T1000 (cell line): ENCODE results near the gene OR1M1.
"Not testable (repeated sequence)": the region's sequence is repeated elsewhere in the genome, so short reads cannot be mapped to it uniquely, and the experiment has no call there.

Experiments used
- DNase-seq: peaks from one replicate; lab custom pipeline; 2025; ENCODE audit warnings: mixed read lengths; lab: John Stamatoyannopoulos, UW

Gene OR1M1, protein sequence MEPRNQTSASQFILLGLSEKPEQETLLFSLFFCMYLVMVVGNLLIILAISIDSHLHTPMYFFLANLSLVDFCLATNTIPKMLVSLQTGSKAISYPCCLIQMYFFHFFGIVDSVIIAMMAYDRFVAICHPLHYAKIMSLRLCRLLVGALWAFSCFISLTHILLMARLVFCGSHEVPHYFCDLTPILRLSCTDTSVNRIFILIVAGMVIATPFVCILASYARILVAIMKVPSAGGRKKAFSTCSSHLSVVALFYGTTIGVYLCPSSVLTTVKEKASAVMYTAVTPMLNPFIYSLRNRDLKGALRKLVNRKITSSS

DNA sequence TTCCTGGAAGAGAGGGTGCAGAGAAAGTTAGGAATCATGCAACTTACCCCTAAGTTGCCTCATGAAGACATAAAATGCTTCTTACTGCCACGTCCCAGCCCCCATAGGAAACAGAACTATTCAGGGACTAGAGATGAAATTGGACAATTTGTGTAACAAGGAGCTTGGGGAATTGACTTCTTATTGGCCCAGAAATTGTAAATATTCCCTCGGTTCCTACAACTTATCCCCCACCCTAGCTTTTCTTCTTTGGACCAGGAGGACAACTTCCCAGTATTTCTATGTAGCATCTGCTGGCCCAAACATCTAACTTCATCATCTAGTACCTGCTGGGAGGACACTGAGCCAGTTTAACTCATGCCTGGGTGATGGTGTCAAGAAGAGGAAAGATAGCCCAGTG, at the start of gene OR1M1:
Gene OR1M1 (plus strand): TSS at position 301 of the 400 bp plus-strand sequence. CDS start 6,184 bp downstream, outside the sequence.
- DNase-seq, result no peak

DNA sequence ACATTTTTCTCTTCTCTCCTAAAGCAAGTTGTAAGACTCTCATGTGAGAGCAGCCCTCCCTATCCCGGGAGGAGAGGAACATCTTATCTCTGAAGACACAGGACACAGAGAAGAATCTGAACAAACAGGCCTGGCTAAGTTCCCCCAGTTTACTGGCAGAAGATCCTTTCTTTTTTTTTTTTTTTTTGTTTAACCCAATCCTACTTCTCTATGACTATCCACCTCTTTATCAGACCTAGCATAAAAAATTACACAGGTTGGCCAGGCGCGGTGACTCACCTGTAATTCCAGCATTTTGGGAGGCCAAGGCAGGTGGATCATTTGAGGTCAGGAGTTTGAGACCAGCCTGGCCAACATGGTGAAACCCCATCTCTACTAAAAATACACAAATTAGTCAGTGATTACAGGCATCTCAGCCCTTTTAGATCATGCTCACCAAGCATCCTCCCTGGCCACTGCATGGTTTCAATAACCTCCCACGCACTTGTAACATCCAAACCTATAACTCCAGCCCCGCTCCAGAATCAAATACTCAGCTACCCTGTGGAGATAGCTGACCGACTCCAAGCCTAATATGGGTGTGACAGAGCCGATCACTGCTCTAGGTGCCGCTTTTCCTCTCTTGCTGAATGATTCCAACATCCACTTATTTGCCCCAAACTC, 49.3 kb upstream of the OR1M1 start:
- DNase-seq, result no peak

DNA sequence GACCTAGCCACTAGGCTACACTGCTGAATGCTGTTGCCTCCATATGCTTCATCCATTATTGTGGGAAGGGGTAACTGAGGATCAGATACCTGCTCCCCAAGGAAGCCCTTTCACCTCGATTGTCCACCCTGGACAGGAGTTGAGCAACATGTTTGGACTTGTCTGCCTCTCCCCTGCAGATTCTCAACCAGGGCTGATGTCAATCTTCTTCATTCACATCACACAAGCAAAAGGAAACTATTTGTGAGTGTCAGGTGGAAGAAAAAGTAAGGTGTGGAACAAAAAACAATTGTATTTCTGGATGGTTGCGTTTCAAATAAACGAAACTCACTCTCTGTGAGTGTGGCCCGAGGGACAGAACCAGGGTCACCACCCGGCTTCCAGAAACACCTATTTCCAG, 47.1 kb upstream of the OR1M1 start:
- DNase-seq, result no peak

DNA sequence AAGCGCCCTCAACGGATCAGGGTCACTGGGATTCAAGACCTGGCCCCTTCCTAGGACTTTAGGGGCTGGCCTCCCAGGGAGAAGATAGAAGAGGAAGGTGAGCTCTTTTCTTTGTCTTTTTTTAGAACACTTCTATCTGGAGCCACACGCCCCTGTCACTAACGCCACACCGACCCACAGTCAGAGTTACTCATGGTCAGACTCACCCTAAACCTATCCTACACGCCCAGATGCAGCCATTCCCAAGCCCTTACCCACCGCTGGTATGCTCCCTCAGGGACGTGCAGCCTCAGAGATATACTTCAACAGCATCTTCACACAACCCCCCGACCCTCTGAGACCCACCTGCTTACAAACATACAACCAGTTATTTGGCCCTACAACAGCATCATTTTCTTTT, 46.7 kb upstream of the OR1M1 start:
- no peak for DNase-seq

DNA sequence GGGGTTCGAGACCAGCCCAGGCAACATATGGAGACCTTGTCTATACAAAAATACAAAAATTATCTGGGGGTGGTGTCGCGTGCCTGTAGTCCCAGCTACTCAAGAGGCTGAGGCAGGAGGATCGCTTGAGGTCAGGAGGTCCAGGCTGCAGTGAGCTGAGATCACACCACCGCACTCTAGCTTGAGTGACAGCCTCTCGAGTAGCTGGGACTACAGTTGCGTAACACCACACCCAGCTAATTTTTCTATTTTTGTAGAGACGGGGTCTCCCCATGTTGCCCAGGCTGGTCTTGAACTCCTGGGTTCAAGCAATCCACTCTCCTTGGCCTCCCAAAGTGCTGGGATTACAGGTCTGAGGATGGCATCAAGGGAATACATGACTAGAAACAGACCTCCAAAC, 45.8 kb upstream of the OR1M1 start:
- DNase-seq, result no peak

DNA sequence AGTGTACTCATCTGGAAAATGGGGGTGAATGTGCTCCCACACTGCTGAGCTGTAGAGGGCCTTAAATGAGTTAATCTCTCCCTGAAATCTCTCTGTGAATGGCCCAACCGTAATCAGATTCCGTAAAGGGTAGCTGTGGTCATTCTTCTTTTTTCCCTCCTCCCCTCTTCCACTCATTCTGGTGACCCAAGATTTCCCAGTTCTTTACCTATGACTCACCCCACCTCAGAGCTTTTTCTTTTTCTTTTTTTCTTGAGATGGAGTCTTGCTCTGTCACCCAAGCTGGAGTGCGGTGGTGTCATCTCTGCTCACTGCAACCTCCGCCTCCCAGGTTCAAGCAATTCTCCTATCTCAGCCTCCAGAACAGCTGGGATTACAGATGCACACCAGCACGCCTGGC, 43.3 kb upstream of the OR1M1 start:
- no peak for DNase-seq

DNA sequence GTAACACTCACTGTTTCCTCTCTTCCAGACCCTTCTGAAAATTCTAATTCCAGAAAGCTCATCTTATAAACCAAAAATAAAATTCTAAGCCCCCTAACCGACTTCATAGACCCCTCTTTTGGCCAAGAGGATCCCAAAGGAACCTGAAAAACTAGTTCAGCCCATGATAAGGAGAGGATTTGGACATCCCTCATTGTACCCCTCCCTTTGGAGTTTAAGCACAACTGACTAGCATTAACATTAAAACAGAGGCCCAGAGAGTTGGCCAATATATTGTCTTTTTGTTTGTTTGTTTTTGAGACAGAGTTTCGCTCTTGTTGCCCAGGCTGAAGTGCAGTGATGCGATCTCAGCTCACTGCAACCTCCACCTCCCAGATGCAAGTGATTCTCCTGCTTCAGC, 42.4 kb upstream of the OR1M1 start:
- DNase-seq, result no peak

DNA sequence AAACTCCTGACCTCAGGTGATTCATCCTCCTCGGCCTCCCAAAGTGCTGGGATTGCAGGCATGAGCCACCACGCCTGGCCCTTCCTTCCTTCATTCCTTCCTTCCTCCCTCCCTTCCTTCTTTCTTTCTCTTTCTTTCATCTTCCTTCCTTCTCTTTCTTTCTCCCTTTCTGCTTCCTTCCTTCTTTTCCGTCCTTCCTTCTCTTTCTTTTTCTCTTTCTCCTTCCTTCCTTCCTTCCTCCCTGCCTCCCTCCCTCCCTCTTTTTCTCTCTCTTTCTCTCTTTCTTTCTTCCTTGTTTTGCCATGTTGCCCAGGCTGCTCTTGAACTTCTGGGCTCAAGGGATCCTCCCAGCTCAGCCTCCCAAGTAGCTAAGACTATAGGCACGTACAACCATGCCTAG, 40.2 kb upstream of the OR1M1 start:
- DNase-seq, result no peak

DNA sequence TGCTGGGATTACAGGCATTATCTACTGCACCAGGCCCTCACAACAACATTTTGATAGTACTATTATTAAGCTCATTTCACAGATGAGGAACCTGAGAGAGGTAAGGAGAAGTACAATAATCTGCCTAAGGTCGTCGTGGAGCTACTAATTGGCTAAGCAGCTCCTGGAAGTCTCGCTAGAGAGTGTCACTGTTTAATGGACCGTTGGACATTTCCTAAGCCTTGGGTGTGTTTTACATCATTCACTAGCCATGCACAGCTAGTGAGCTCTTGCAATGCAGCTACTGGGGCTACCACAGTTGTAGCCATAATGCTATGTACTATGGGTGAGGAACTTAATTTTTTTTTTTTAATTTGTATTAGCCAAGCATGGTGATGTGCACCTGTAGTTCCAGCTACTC, 34.0 kb upstream of the OR1M1 start:
- no peak for DNase-seq

DNA sequence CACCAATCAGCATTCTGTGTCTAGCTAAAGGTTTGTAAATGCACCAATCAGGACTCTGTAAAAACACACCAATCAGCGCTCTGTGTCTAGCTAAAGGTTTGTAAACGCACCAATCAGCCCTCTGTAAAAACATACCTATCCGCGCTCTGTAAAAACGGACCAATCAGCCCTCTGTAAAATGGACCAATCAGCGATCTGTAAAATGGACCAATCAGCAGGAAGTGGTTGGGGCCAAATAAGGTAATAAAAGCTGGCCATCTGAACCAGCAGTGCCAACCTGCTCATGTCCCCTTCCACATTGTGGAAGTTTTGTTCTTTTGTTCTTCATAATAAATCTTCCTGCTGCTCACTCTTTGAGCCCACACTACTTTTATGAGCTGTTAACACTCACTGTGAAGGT, 33.2 kb upstream of the OR1M1 start:
- DNase-seq, result not testable (repeated sequence)

DNA sequence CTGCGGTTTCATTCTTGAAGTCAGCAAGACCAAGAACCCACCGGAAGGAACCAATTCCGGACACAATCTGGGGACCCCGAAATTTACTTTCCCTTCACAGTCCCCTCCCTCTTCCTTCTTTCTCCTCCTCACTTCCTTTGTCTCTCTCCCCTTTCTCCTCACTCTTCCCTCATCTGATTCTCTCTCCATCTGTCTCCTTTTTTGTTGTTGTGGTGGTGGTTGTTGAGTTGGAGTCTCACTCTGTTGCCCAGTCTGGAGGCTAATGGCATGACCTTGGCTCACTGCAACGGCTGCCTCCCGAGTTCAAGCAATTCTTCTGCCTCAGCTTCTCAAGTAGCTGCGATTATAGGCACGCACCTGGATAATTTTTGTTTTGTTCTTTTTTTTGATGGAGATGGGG, 32.7 kb upstream of the OR1M1 start:
- no peak for DNase-seq

DNA sequence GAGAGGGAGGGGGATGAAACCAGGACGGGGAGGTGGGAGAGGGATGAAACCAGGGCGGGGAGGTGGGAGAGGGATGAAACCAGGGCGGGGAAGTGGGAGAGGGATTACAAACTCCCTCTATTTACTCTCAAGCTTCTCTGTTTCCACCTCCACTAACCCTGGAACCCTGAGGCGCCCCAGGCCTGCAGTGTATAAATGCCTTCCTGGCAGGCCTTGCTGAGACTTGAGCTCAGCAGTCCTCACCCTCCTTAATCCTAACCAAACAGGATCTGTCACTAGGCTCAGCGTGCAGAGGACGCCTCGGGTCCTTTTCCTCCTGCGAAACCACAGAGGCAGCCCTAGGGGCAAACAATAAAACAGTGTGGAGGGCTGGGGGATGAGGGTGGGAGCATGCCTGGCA, 32.1 kb upstream of the OR1M1 start:
- DNase-seq, result no peak

DNA sequence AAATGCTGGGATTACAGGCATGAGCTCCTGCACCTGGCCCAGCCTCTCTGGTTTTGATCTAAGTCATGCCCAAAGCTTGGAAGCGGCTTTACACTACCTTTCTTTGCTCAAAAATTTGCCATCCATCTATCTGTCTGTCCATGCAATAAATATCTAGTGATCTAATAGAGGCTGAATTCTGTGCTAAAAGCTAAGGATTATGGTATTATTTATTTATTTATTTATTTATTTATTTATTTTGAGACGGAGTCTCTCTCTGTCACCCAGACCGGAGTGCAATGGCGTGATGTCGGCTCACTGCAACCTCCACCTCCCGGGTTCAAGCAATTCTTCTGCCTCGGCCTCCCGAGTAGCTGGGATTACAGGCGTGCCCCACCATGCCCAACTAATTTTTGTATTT, 30.7 kb upstream of the OR1M1 start:
- DNase-seq, result not testable (repeated sequence)

DNA sequence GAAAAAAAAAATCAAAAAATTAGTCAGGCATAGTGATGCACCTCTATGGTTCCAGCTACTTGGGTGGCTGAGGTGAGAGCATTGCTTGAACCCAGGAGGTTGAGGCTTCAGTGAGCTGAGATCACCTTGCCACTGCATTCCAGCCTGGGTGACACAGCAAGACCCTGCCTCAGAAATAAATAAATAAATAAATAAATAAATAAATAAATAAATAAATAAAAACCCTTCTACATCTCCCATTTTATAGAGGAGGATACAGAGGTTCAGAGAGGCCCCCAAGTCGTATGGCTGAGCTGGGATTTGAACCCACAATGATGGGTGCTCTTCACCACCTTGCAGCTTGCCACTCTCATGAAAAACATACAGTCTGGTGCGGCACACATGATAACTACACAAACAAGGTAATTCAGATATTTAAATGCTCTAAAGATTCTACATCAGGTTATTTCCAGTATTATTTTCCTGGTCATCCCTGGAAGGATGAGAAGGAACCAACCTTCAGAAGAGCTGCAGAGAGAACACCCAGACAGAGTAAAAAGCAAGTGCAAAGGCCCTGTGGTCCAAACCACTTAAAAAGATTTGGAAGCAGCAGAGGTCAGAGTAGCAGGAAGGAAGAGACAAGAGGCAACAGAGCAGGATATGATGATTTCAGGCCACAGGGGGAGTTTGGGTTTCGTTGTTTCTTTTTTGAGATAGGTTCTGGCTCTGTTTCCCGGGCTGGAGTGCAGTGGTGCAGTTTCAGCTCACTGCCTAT, 29.2 kb upstream of the OR1M1 start:
- DNase-seq, result no peak

DNA sequence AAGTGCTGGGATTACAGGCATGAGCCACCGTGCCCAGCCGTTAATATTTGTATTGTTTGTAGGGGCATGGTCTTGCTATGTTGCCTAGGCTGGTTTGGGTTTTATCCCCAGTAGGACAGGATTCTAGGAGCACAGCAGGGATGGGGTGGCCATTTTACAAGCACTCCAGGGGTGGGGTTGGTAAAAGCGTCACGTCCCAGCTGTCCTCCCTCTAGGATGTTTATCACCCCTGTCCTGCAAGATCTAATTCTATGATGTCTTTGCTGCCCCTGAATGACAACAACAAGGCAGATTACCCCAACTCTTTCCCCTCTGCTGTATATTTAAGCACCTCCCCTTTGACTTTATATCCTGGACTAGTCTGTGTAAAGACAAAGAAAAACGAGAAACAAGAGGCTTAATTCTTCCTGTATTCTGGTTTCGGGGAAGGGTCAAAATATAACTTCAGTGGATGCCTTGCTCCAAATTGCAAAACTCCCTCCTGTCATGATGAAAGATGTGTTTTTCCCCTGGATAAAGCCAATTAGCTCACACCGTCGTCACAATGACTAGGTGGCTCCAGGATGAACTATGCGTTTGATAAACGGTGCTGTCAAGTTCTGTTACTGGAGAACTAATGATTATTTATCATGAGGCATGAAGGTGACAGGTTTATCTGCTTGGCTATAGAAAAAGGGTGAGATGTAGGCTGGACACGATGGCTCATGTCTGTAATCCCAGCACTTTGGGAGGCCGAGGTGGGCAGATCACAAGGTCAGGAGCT, 27.8 kb upstream of the OR1M1 start:
- DNase-seq, result no peak

DNA sequence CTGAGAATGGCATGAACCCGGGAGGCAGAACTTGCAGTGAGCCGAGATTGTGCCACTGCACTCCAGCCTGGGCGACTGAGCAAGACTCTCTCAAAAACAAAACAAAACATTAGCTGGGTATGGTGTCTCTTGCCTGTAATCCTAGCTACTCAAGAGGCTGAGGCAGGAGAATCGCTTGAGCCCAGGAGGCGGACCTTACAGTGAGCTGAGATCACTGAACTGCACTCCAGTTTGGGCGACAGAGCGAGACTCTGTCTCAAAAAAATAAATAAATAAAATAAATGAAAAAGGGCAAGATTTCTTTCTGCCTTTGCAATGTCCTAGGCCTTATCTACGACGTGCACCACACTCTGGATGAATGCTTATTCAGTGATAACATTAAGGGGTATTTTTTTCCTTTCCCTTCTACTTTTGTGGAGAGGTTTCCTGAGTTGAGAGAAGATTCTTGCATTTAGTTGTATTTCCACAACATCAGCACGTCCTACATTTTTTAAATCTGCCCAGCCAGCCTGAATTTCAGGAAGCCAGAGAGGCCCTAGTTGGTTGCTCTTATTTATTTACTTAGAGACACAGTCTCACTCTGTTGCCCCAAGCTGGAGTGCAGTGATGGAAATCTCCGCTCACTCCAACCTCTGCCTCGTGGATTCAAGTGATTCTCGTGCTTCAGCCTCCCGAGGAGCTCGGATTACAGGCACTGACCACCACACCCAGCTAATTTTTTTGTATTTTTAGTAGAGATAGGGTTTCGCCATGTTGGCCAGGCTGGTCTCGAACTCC, 26.1 kb upstream of the OR1M1 start:
- DNase-seq, result no peak

DNA sequence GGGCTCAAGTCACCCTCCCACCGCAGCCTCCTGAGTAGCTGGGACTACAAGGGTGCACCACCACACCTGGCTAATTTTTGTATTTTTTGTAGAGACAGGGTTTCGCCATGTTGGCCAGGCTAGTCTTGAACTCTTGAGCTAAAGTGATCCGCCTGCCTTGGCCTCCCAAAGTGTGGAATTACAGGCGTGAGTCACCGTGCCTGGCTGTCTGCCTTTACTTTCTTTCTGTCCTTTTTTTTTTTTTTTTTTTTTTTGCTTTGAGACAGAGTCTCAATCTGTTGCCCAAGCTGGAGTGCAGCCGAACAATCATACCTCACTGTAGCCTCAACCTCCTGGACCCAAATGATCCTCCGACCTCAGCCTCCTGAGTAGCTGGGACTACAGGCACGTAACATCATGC, 25.0 kb upstream of the OR1M1 start:
- no peak for DNase-seq

DNA sequence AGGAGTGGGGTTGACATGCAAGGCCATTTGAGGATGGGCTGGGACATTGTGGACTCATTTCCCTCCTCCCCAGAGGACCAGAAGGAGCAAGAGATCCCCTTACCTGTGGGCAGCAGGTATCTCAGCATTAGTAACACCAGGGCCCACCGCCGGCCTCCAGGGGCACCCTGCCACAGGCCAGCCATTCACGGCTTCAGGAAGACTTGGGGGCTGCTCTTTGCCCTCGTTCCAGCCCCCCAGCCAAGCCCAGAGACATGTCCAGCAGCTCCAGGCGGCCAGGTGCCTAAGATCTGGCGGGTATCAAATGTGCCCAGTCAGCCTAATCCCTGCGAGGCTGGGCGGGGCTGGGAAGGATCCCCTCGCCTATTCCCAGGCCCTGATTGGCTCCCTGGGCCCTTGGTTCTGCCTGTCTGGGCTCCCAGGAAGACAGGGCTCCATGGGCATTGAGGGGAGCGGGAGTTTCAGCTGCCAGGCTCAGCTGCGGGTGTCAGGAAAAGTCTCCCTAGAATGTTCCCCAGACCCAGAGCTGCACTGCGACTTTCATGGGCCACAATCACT, 21.3 kb upstream of the OR1M1 start:
- DNase-seq, result no peak

DNA sequence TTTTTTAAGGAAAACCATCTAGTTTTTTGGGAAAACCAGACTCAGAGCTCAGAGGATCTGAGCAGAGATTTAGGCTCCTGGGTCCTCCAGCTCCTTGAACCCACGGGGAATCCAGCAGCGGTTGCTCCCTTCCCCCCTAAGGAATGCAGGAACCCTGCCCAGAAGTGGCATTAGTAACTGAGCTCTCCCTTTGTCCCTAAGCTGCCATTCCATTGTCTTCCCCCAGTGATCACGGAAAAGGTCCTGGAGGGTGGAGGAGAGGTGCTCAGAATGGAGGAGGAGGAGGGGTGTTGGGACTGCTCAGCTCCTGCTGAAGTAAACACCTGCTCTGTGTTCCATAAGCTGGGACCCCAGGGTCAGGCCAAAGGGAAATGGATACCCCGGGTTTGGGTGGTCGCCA, 16.8 kb upstream of the OR1M1 start:
- DNase-seq, result no peak

DNA sequence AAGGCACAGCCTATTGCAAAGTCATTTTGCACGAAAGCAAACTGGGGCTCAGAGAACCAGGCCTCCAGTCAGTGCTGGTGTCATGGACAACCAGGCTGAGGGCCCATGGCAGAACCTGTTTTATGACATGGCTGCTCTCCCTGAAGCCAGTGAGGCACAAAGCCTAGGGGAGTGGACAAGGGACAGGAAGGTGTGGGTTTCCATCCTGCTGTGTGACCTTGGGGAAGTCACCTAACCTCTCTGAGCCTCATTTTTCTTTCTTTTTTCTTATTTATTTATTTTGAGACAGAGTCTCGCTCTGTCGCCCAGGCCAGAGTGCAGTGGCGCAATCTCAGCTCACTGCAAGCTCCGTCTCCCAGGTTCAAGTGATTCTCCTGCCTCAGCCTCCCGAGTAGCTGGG, 15.1 kb upstream of the OR1M1 start:
- not testable (repeated sequence) for DNase-seq

DNA sequence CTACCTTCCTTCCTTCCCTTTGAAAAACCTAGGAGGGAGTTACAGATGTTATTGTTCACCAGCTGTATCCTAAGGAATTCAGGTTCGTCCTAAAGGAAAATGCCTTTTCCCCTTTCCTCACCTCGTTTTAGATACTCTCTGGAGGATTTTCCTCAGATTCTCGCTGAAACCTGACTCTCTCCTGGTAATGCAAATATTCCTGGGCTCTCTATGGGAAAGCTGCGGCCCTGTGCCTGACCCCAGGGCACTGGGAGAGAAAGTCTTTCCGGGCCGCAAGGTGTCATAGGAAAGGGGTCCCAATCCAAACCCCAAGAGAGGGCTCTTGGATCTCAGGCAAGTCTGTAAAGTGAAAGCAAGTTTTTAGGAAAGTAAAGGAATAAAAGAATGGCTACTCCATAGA, 13.1 kb upstream of the OR1M1 start:
- DNase-seq, result no peak
